ENCODE data around the gene FHIT. TPM values are rescaled to one million over a fixed set of nuclear protein-coding genes. Genes with fewer than 3 reads are reported as not detected.

The FHIT gene
- total RNA-seq, 4 donors from 2014 or later = 4.6 to 6.1 (median 5.7) TPM

GRCh38 chr3:61269435-61269834 is 18.2 kb upstream of the FHIT start:
- Histone ChIP-seq H3K4me3 (no peak overlapping the region), H3K36me3 (no peaks in the 10 kb centered on the region), H3K4me1 (no peaks in the 10 kb centered on the region), H3K27me3 (no peaks in the 10 kb centered on the region), H3K9me3 (no peaks in the 10 kb centered on the region), H3K27ac (replicated peaks in 1 of 4) (no peak overlapping the region)
- no peak for DNase-seq (ENCODE audit: extremely low spot score)
- intact Hi-C loops (cut with DNase I) = no loop called here
- WGBS = 56% methylated on average over 6 of the region's 6 CpGs
- TF ChIP-seq EP300 (IDR thresholded peaks at IDR 0.05) (no peak), POLR2AphosphoS5 (IDR thresholded peaks at IDR 0.05) (no peak), POLR2A (IDR thresholded peaks at IDR 0.05; ENCODE audit: low read depth) (no peak), CTCF (IDR thresholded peaks at IDR 0.05) (no peak)

- intact Hi-C loops (cut with DNase I) = no loop called here
- H3K9me3 ChIP-seq = no peaks in the 10 kb centered on the region
- no peak overlapping the region for H3K4me3 ChIP-seq
- no peak overlapping the region for H3K27ac ChIP-seq (replicated peaks in 1 of 4)
- no peaks in the 10 kb centered on the region for H3K27me3 ChIP-seq
- no peak for TF ChIP-seq CTCF (IDR thresholded peaks at IDR 0.05)
- no peak for TF ChIP-seq POLR2AphosphoS5 (IDR thresholded peaks at IDR 0.05)
- no peak for TF ChIP-seq EP300 (IDR thresholded peaks at IDR 0.05)
- TF ChIP-seq POLR2A (IDR thresholded peaks at IDR 0.05; ENCODE audit: low read depth) = no peak
- WGBS = 36% methylated on average over 2 of the region's 2 CpGs
- no peak for DNase-seq (ENCODE audit: extremely low spot score)
- no peaks in the 10 kb centered on the region for H3K36me3 ChIP-seq
- no peaks in the 10 kb centered on the region for H3K4me1 ChIP-seq
Measured at GRCh38 chr3:61268644-61269043, 17.4 kb upstream of the FHIT start.

DNA sequence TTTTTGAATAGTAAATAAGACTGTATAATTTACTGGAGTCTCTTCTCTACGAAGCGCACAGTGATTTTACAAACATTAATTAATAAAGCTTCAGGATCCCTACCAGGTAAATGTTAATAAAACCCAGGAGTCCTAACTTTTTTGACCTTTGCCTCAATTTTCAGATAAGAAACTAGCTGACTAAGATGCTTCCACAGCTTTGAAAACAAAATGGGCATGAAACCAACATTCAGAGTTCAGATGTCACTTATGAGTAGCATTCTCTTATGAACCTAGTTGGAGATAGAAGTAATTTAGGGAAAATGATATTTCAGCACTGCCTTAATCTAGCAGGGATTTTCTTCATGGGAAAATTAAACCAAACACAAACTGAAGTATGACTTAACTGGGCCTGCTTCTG is 13.0 kb upstream of the FHIT start:
- Histone ChIP-seq H3K27ac (replicated peaks in 1 of 4) (no peak overlapping the region), H3K27me3 (no peaks in the 10 kb centered on the region), H3K36me3 (no peaks in the 10 kb centered on the region), H3K4me3 (no peak overlapping the region), H3K9me3 (peaks cover 0 to 4% (median 0%) of the 10 kb centered on the region in 4 donors), H3K4me1 (no peaks in the 10 kb centered on the region)
- TF ChIP-seq CTCF (IDR thresholded peaks at IDR 0.05) (no peak), POLR2AphosphoS5 (IDR thresholded peaks at IDR 0.05) (no peak), POLR2A (IDR thresholded peaks at IDR 0.05; ENCODE audit: low read depth) (no peak), EP300 (IDR thresholded peaks at IDR 0.05) (no peak)
- 91% methylated on average over 2 of the region's 2 CpGs for WGBS
- intact Hi-C loops (cut with DNase I) = no loop called here
- DNase-seq (ENCODE audit: extremely low spot score) = no peak

GRCh38 chr3:61257148-61257547 is 5.9 kb upstream of the FHIT start:
- no peaks in the 10 kb centered on the region for H3K27me3 ChIP-seq
- TF ChIP-seq CTCF (IDR thresholded peaks at IDR 0.05) = no peak
- H3K36me3 ChIP-seq = no peaks in the 10 kb centered on the region
- H3K27ac ChIP-seq (replicated peaks in 1 of 4) = no peak overlapping the region
- DNase-seq (ENCODE audit: extremely low spot score) = no peak
- intact Hi-C loops (cut with DNase I) = loop anchor here (10.0 kb wide), 1 partner anchor 298 kb away; no protein-coding TSS in a partner anchor
- peaks cover 0 to 4% (median 0%) of the 10 kb centered on the region in 4 donors for H3K9me3 ChIP-seq
- peaks cover 0 to 5% (median 3%) of the 10 kb centered on the region in 4 donors for H3K4me1 ChIP-seq
- WGBS = 100% methylated on average over 1 of the region's 1 CpG
- no peak overlapping the region for H3K4me3 ChIP-seq

DNA sequence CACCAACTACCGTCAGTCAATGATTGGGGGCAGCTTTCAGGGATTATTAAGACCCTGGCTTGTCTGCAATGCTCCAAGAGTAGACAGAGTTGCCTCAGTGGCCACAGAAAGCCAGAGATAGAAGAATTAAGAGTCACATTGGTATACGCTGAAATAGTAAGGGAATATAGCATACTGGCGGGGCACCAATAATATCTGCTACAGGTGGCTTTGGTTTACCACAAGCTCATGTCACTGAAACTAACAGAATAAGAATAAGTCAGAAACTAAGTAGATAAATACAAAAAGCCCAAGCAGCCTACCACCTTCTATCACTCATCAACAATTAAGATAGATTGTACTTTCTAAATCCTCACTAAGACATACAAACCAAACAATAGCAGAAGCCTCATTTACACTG is 2.5 kb upstream of the FHIT start:
- WGBS = 95% methylated on average over 3 of the region's 3 CpGs
- H3K9me3 ChIP-seq = no peaks in the 10 kb centered on the region
- intact Hi-C loops (cut with DNase I) = loop anchor here (10.0 kb wide), 1 partner anchor 301 kb away; no protein-coding TSS in a partner anchor

More for the DNA sequence above, 2.5 kb upstream of the FHIT start:
- no peak for DNase-seq (ENCODE audit: extremely low spot score)
- Histone ChIP-seq H3K4me1 (peaks cover 12 to 19% (median 15%) of the 10 kb centered on the region in 4 donors), H3K27ac (replicated peaks in 1 of 4) (no peak overlapping the region), H3K4me3 (no peak overlapping the region), H3K36me3 (no peaks in the 10 kb centered on the region), H3K27me3 (no peaks in the 10 kb centered on the region)
- no peak for TF ChIP-seq POLR2AphosphoS5 (IDR thresholded peaks at IDR 0.05)
- no peak for TF ChIP-seq CTCF (IDR thresholded peaks at IDR 0.05)
- TF ChIP-seq POLR2A (IDR thresholded peaks at IDR 0.05; ENCODE audit: low read depth) = no peak
- no peak for TF ChIP-seq EP300 (IDR thresholded peaks at IDR 0.05)

Data from esophagus muscularis mucosa (tissue), 4 donors.